H1 (cell line): ENCODE data around the gene TMEM138. TPM values are rescaled to one million over a fixed set of nuclear protein-coding genes. Genes with fewer than 3 reads are reported as not detected.

Source experiments
- CTCF ChIA-PET: fragments of 300-600 bp; sonication (Branson Sonifier 250); formaldehyde crosslinking; loops from one replicate; lab custom pipeline; 2021; ENCODE audit not compliant: partially characterized antibody; lab: Charles Lee
- POLR2A ChIA-PET: fragments of 300-600 bp; sonication (Branson Sonifier 250); formaldehyde crosslinking; loops from one replicate; lab custom pipeline; 2021; ENCODE audit warnings: inconsistent platforms; ENCODE audit not compliant: partially characterized antibody; lab: Charles Lee
- DNase-seq, 2 experiments: peaks; one replicate each; pipeline versions ENCODE4 v3.0.0 to v3.0.0-alpha.2; 2010 to 2022; ENCODE audit warnings: low spot score in 2 of 2, low read depth in 1 of 2, mixed read lengths in 1 of 2
- FAIRE-seq: peaks from 2 replicates; lab custom pipeline; 2011; peaks lifted over from hg19 to GRCh38; lab: Jason Lieb, UNC
- H2AFZ ChIP-seq: 2 replicates; pipeline ENCODE4 v1.8.1; 2012; ENCODE audit warnings: low read length, inconsistent platforms
- H2AK5ac ChIP-seq: 2 replicates; pipeline ENCODE4 v1.6.1; 2013; ENCODE audit warnings: low read depth, low read length
- H2BK120ac ChIP-seq: replicated peaks from 2 replicates; pipeline ENCODE3; 2013; ENCODE audit warnings: low read depth, low read length, inconsistent platforms
- H2BK12ac ChIP-seq: 2 replicates; pipeline ENCODE4 v1.6.1; 2013; ENCODE audit warnings: low read depth, low read length
- H2BK15ac ChIP-seq: 2 replicates; pipeline ENCODE4 v1.6.1; 2013; ENCODE audit warnings: low read length
- H2BK20ac ChIP-seq: 2 replicates; pipeline ENCODE4 v1.6.1; 2013; ENCODE audit warnings: low read length
- H2BK5ac ChIP-seq: 2 replicates; pipeline ENCODE4 v1.6.1; 2013; ENCODE audit warnings: low read depth, low read length
- H3K14ac ChIP-seq: 2 replicates; pipeline ENCODE4 v1.6.1; 2013; ENCODE audit warnings: inconsistent platforms; ENCODE audit not compliant: insufficient read length
- H3K18ac ChIP-seq: 2 replicates; pipeline ENCODE4 v1.6.1; 2013; ENCODE audit warnings: low read length; ENCODE audit errors: extremely low read depth
- H3K23ac ChIP-seq: 2 replicates; pipeline ENCODE4 v1.6.1; 2013; ENCODE audit warnings: inconsistent platforms; ENCODE audit not compliant: insufficient read length
- H3K23me2 ChIP-seq: 2 replicates; pipeline ENCODE4 v1.6.1; 2013; ENCODE audit warnings: low read depth, low read length
- H3K27ac ChIP-seq: 2 replicates; pipeline ENCODE4 v1.6.1; 2011; ENCODE audit warnings: low read depth, low read length, inconsistent platforms
- H3K27me3 ChIP-seq, 4 experiments: replicated peaks in 1 of 4; 1 replicate in 1 of 4; 2 replicates in 3 of 4; pipeline versions ENCODE4 v1.6.1 to v1.8.1; 2011 to 2013; ENCODE audit warnings: low read length in 3 of 4, mild to moderate bottlenecking in 3 of 4, inconsistent platforms in 2 of 4, mixed read lengths in 2 of 4, moderate library complexity in 1 of 4; ENCODE audit not compliant: control insufficient read depth in 3 of 4, insufficient read depth in 3 of 4; ENCODE audit errors: extremely low read depth in 1 of 4
- H3K36me3 ChIP-seq, 4 experiments: 2 replicates each; pipeline versions ENCODE4 v1.6.1 to v1.8.1; 2011 to 2013; ENCODE audit warnings: mild to moderate bottlenecking in 4 of 4, low read length in 3 of 4, moderate library complexity in 2 of 4, control low read depth in 1 of 4, inconsistent platforms in 1 of 4; ENCODE audit not compliant: insufficient read depth in 4 of 4, control insufficient read depth in 2 of 4
- H3K4ac ChIP-seq: replicated peaks from 2 replicates; pipeline ENCODE3; 2013; ENCODE audit warnings: low read length, low read depth, mixed read lengths, inconsistent platforms; ENCODE audit not compliant: insufficient read length
- H3K4me1 ChIP-seq, 4 experiments: replicated peaks in 1 of 4; 1 replicate in 1 of 4; 2 replicates in 3 of 4; pipeline versions ENCODE4 v1.6.1 to v1.8.1; 2011 to 2013; ENCODE audit warnings: low read length in 3 of 4, inconsistent platforms in 2 of 4, mixed read lengths in 1 of 4; ENCODE audit not compliant: insufficient read depth in 4 of 4, control insufficient read depth in 3 of 4
- H3K4me2 ChIP-seq, 2 experiments: 2 replicates each; pipeline versions ENCODE4 v1.6.1 to v1.8.1; 2011 to 2013; ENCODE audit warnings: low read depth in 2 of 2, low read length in 2 of 2, control low read depth in 1 of 2, inconsistent platforms in 1 of 2, mild to moderate bottlenecking in 1 of 2; ENCODE audit not compliant: insufficient read depth in 1 of 2
- H3K4me3 ChIP-seq, 4 experiments: fragments of 200-600, 300-600 bp in 1 of 4; sonication (generic), shearing (Covaris generic), sonication (Bioruptor Twin) in 1 of 4; 2 replicates each; pipeline versions ENCODE4 v1.5.1 to v1.8.1; 2011 to 2016; ENCODE audit warnings: low read length in 4 of 4, low read depth in 3 of 4, control low read depth in 2 of 4, inconsistent platforms in 2 of 4, mild to moderate bottlenecking in 2 of 4, mixed read lengths in 1 of 4, moderate library complexity in 1 of 4; ENCODE audit not compliant: insufficient read depth in 2 of 4; ENCODE audit errors: extremely low read depth in 1 of 4
- H3K56ac ChIP-seq: replicated peaks from 2 replicates; pipeline ENCODE3; 2013; ENCODE audit warnings: low read depth, mild to moderate bottlenecking, mixed read lengths, low read length, inconsistent platforms; ENCODE audit not compliant: insufficient read length
- H3K79me1 ChIP-seq: 2 replicates; pipeline ENCODE4 v1.6.1; 2013; ENCODE audit warnings: low read depth, low read length, control low read depth
- H3K79me2 ChIP-seq, 2 experiments: 2 replicates each; pipeline versions ENCODE4 v1.6.1 to v1.8.1; 2012 to 2013; ENCODE audit warnings: low read length in 2 of 2, mild to moderate bottlenecking in 2 of 2, inconsistent platforms in 1 of 2; ENCODE audit not compliant: insufficient read depth in 2 of 2, control insufficient read depth in 1 of 2
- H3K9ac ChIP-seq, 4 experiments: replicated peaks in 1 of 4; 1 replicate in 1 of 4; 2 replicates in 3 of 4; pipeline versions ENCODE4 v1.6.1 to v1.8.1; 2011 to 2013; ENCODE audit warnings: low read depth in 3 of 4, low read length in 3 of 4, control low read depth in 2 of 4, mild to moderate bottlenecking in 2 of 4, moderate library complexity in 2 of 4, inconsistent platforms in 1 of 4; ENCODE audit errors: extremely low read depth in 1 of 4
- H3K9me3 ChIP-seq, 2 experiments: 2 replicates each; pipeline versions ENCODE4 v1.6.1 to v1.8.1; 2012 to 2013; ENCODE audit warnings: mild to moderate bottlenecking in 2 of 2, moderate library complexity in 2 of 2, control low read depth in 1 of 2, inconsistent platforms in 1 of 2, low read depth in 1 of 2, low read length in 1 of 2, mixed read lengths in 1 of 2; ENCODE audit not compliant: insufficient read depth in 2 of 2
- H4K20me1 ChIP-seq, 2 experiments: replicated peaks in 1 of 2; 2 replicates each; pipeline versions ENCODE3 to v1.8.1; 2011 to 2013; ENCODE audit warnings: inconsistent platforms in 2 of 2, low read length in 2 of 2, mild to moderate bottlenecking in 1 of 2; ENCODE audit not compliant: insufficient read depth in 2 of 2, control insufficient read depth in 1 of 2
- H4K5ac ChIP-seq: 2 replicates; pipeline ENCODE4 v1.6.1; 2013; ENCODE audit warnings: low read length, low read depth, mixed read lengths, inconsistent platforms; ENCODE audit not compliant: insufficient read length
- H4K8ac ChIP-seq: 2 replicates; pipeline ENCODE4 v1.8.0; 2013; ENCODE audit warnings: mild to moderate bottlenecking, moderate library complexity, low read length, inconsistent platforms; ENCODE audit not compliant: insufficient read depth; ENCODE audit errors: extremely low read depth
- H4K91ac ChIP-seq: replicated peaks from 2 replicates; pipeline ENCODE3; 2013; ENCODE audit warnings: low read length, mixed read lengths, inconsistent platforms; ENCODE audit not compliant: insufficient read length
- HDAC2 ChIP-seq, 2 experiments: fragments of 300-600 bp in 1 of 2; sonication (generic) in 1 of 2; IDR thresholded peaks; 2 replicates each; pipeline ENCODE4 v1.6.1; 2011 to 2012; ENCODE audit warnings: low read depth in 2 of 2, low read length in 2 of 2, mild to moderate bottlenecking in 2 of 2, moderate library complexity in 2 of 2, borderline replicate concordance in 1 of 2, inconsistent platforms in 1 of 2
- KDM1A ChIP-seq: fragments of 200-600, 300-600 bp; sonication (generic); IDR thresholded peaks from 2 replicates; pipeline ENCODE4 v1.7.1; 2016; ENCODE audit warnings: mild to moderate bottlenecking, low read length, borderline replicate concordance
- KDM5A ChIP-seq: fragments of 200-600 bp; IDR thresholded peaks from 2 replicates; pipeline ENCODE4 v1.7.1; 2012; ENCODE audit warnings: mild to moderate bottlenecking, low read length, inconsistent platforms, mixed read lengths
- MAX ChIP-seq: IDR thresholded peaks from 2 replicates; pipeline ENCODE4 v1.6.1; 2012; ENCODE audit warnings: inconsistent platforms
- SAP30 ChIP-seq: fragments of 300-600 bp; sonication (generic); IDR thresholded peaks from 2 replicates; pipeline ENCODE4 v1.7.1; 2012; ENCODE audit warnings: low read length, moderate library complexity, mild to moderate bottlenecking, inconsistent platforms; ENCODE audit not compliant: insufficient read depth, insufficient replicate concordance
- SIN3A ChIP-seq, 2 experiments: IDR thresholded peaks in 1 of 2; conservative IDR thresholded peaks in 1 of 2; 2 replicates each; pipeline ENCODE4 v1.6.1; 2011 to 2012; ENCODE audit warnings: low read length in 2 of 2, improper control_type of control experiment in 1 of 2, low read depth in 1 of 2, mild to moderate bottlenecking in 1 of 2
- SP2 ChIP-seq: IDR thresholded peaks from 2 replicates; pipeline ENCODE4 v1.6.1; 2012; ENCODE audit warnings: mild to moderate bottlenecking, low read length, inconsistent platforms
- WGBS, 2 experiments: shearing (Covaris generic) in 1 of 2; methylation state at CpG; one replicate each; pipeline versions ENCODE4 v1.1.6 to v1.1.7; 2013 to 2015; ENCODE audit warnings: low lambda C conversion rate in 2 of 2, mixed read lengths in 2 of 2, inconsistent platforms in 1 of 2, low coverage in 1 of 2, missing lambda C conversion rate in 1 of 2; ENCODE audit not compliant: insufficient replicate concordance in 2 of 2, insufficient coverage in 1 of 2, insufficient read length in 1 of 2; ENCODE audit errors: extremely low coverage in 1 of 2, missing lambda C conversion rate in 1 of 2; 5-methylcytosine and 5-hydroxymethylcytosine counted together
- polyA plus RNA-seq, 7 experiments: library from polyadenylated mRNA; depleted of rRNA in 3 of 7; stranded (reverse) in 5 of 7; unstranded in 2 of 7; fragments of >200 nt in 5 of 7; fragments of 200-250 nt in 2 of 7; gene quantifications; 1 replicate in 5 of 7; 2 replicates in 1 of 7; 4 replicates in 1 of 7; pipeline versions ENCODE4 v1.2.1 to v1.2.3, GENCODE V29; 2011 to 2013; ENCODE audit warnings: missing spikeins in 2 of 7, mixed read lengths in 2 of 7
- total RNA-seq: library from RNA; stranded (reverse); fragmentation: NEBNext Ultra II Directional; extraction: Animal tissue kit (Norgen Biotek cat#: 25700); gene quantifications from 2 replicates; pipeline ENCODE4 v1.2.1, GENCODE V29; 2021
- TF ChIP-seq, protein P1 (sequence below): IDR thresholded peaks from 2 replicates; pipeline ENCODE4 v1.6.1; 2012; ENCODE audit warnings: inconsistent platforms

TMEM138 gene
- total and polyA plus RNA-seq, 2 of the 8 experiments (the other 6 are each of a cell fraction or from before 2014, with no cell fraction given) = 32.9 to 59.0 TPM

- H4K91ac ChIP-seq = peak overlapping the region; percentile 98
- no peaks in the 10 kb centered on the region for H3K27me3 ChIP-seq
- DNase-seq (no peak), FAIRE-seq (no peak)
- peak overlapping the region; percentile 80 to 98 for H3K4me2 ChIP-seq
- peaks cover 23 to 45% of the 10 kb centered on the region in 2 experiments for H3K79me2 ChIP-seq
- peaks cover 5 to 14% (median 9%) of the 10 kb centered on the region in 4 experiments for H3K4me1 ChIP-seq
- H2BK20ac ChIP-seq = 0 out of 2 replicates have a peak overlapping the region, but pooled peaks have one; percentile 19
- CTCF ChIA-PET = interaction anchor here (0.9 to 10.1 kb wide), 7 partner anchors 14 to 103 kb away, joined by 3 to 290 read pairs (median 41); partner anchors contain the start of genes CYB561A3, TMEM138 and TMEM216
- peak overlapping the region; percentile 80 for H3K56ac ChIP-seq
- H2BK120ac ChIP-seq = peak overlapping the region; percentile 94
- H3K4ac ChIP-seq = peak overlapping the region; percentile 99
- peak overlapping the region; percentile 96 for H2AFZ ChIP-seq
- peak overlapping the region; percentile 94 for H4K8ac ChIP-seq
- peak overlapping the region; percentile 95 for H2AK5ac ChIP-seq
- H4K5ac ChIP-seq = peak overlapping the region; percentile 88
- H3K79me1 ChIP-seq = peaks cover 6% of the 10 kb centered on the region; the same call in 1 of the 2 replicates
- H3K14ac ChIP-seq = peak overlapping the region; percentile 33
- POLR2A ChIA-PET = interaction anchor here (0.6 to 39.7 kb wide), 21 partner anchors 8 to 1580 kb away, joined by 3 to 1106 read pairs (median 4); partner anchors contain the start of genes CPSF7, CYB561A3, SDHAF2 and TMEM138
- peak overlapping the region; percentile 96 for H2BK15ac ChIP-seq
- peak overlapping the region; percentile 93 to 99 (median 98) for H3K9ac ChIP-seq
- H3K18ac ChIP-seq = peak overlapping the region; percentile 91
- peaks cover 8 to 16% (median 13%) of the 10 kb centered on the region in 4 experiments for H3K36me3 ChIP-seq
- peak overlapping the region; percentile 79 to 96 (median 92) for H3K4me3 ChIP-seq
- peak overlapping the region; percentile 96 for H3K27ac ChIP-seq
- WGBS, 2 experiments = 39% methylated on average over 19 of the region's 19 CpGs; no CpG with 5 or more reads in 1 of the 2 experiments
- peaks cover 0 to 11% of the 10 kb centered on the region in 2 experiments for H4K20me1 ChIP-seq
- peak overlapping the region; percentile 96 for H2BK5ac ChIP-seq
- peak overlapping the region; percentile 75; the same call in 1 of the 2 replicates for H2BK12ac ChIP-seq
- peak overlapping the region; percentile 79 for H3K23ac ChIP-seq
- H3K23me2 ChIP-seq = peaks cover 9% of the 10 kb centered on the region; the same call in 1 of the 2 replicates
- H3K9me3 ChIP-seq = no peaks in the 10 kb centered on the region
- TF ChIP-seq MAX (peak; percentile 69), SIN3A (conservative IDR thresholded peaks at IDR 0.05 in 1 of 2, IDR thresholded peaks at IDR 0.05 in 1 of 2; ENCODE audit: low read depth in 1 of 2, low read length in 2 of 2) (0 out of 4 replicates have a peak, but pooled peaks of 1 of the 2 experiments have one; percentile 18), HDAC2 (IDR thresholded peaks at IDR 0.05; ENCODE audit: borderline replicate concordance in 1 of 2, low read depth in 2 of 2, low read length in 2 of 2) (peak in 1 of 2 experiments; percentile 94; a peak in 1 of 4 replicates), SAP30 (peak; percentile 92), SP2 (no peak), KDM5A (no peak), KDM1A (peak; percentile 97)
- TF ChIP-seq, protein P1, sequence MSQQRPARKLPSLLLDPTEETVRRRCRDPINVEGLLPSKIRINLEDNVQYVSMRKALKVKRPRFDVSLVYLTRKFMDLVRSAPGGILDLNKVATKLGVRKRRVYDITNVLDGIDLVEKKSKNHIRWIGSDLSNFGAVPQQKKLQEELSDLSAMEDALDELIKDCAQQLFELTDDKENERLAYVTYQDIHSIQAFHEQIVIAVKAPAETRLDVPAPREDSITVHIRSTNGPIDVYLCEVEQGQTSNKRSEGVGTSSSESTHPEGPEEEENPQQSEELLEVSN = peak; percentile 51; the same call in 1 of the 2 replicates
These were observed 28.4 kb upstream of the TMEM138 start for GRCh38 chr11:61333550-61334433.
